ENCODE measurements around the gene ATF7.
A peak's percentile ranks its signal among the peaks of the same experiment; 100 is the strongest.

ATF7 gene

DNA sequence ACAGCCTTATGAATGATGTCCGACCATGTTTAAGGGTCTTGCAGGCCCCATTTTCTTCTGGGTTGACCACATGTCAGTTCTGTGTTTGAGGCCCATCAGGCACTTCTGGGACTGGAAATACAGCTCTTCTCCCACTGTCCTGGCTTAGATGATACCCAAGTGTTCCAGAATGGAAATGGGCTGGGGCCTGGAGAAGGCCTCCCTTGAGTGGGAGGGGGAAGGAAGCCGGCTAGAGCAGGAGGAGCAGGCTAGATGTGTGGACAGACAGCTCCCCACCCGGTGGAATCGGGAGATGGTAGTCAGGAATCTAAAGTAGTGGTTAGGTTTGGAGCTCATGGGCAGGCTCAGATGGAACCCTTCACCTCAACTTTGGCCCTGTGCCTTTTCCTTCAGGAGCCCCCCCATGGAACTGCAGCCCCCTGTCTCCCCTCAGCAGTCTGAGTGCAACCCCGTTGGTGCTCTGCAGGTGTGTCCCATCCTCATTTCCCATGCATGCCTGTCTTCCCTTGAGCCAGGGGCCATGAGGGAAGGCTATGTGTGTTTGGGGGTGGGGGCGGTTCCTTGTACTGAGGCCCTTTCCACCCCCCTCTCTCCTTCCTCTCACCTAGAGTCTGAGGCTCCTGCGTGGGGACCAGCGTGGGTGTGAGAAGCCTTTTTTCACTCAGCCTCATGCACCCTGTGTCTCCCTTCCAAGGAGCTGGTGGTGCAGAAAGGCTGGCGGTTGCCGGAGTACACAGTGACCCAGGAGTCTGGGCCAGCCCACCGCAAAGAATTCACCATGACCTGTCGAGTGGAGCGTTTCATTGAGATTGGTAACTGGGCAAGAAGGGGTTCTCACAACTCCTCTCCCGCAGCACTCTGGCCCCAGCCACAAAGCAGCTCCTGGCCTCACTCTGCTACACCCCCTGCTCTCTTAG lies 121.9 kb downstream of the ATF7 start:
- TF ChIP-seq, protein P1, sequence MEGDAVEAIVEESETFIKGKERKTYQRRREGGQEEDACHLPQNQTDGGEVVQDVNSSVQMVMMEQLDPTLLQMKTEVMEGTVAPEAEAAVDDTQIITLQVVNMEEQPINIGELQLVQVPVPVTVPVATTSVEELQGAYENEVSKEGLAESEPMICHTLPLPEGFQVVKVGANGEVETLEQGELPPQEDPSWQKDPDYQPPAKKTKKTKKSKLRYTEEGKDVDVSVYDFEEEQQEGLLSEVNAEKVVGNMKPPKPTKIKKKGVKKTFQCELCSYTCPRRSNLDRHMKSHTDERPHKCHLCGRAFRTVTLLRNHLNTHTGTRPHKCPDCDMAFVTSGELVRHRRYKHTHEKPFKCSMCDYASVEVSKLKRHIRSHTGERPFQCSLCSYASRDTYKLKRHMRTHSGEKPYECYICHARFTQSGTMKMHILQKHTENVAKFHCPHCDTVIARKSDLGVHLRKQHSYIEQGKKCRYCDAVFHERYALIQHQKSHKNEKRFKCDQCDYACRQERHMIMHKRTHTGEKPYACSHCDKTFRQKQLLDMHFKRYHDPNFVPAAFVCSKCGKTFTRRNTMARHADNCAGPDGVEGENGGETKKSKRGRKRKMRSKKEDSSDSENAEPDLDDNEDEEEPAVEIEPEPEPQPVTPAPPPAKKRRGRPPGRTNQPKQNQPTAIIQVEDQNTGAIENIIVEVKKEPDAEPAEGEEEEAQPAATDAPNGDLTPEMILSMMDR (IDR thresholded peaks at IDR 0.05; ENCODE audit: low read depth, low read length): no peak
- H3K9me3 ChIP-seq: no peaks in the 10 kb centered on the region
- no peaks in the 10 kb centered on the region for H3K27me3 ChIP-seq
- peaks cover 6% of the 10 kb centered on the region for H3K4me1 ChIP-seq
- H3K36me3 ChIP-seq: peaks cover 31% of the 10 kb centered on the region
- no peak overlapping the region for H3K4me3 ChIP-seq (ENCODE audit: low read depth, low read length)
- no peak for DNase-seq

GRCh38 chr12:53502983-53503728 lies 123.0 kb downstream of the ATF7 start:
- Histone ChIP-seq H3K27me3 (no peaks in the 10 kb centered on the region), H3K4me3 (ENCODE audit: low read depth, low read length) (peak overlapping the region; percentile 65), H3K36me3 (peaks cover 31% of the 10 kb centered on the region), H3K9me3 (no peaks in the 10 kb centered on the region), H3K4me1 (peaks cover 6% of the 10 kb centered on the region)
- TF ChIP-seq, protein P1 (IDR thresholded peaks at IDR 0.05; ENCODE audit: low read depth, low read length): no peak
- DNase-seq: no peak

- peak; percentile 55 for DNase-seq
- TF ChIP-seq, protein P1 (IDR thresholded peaks at IDR 0.05; ENCODE audit: low read depth, low read length): no peak
- Histone ChIP-seq H3K4me1 (peaks cover 6% of the 10 kb centered on the region), H3K9me3 (no peaks in the 10 kb centered on the region), H3K4me3 (ENCODE audit: low read depth, low read length) (peak overlapping the region; percentile 65), H3K36me3 (peaks cover 31% of the 10 kb centered on the region), H3K27me3 (no peaks in the 10 kb centered on the region)
These were observed 123.9 kb downstream of the ATF7 start for GRCh38 chr12:53502331-53502730.

DNA sequence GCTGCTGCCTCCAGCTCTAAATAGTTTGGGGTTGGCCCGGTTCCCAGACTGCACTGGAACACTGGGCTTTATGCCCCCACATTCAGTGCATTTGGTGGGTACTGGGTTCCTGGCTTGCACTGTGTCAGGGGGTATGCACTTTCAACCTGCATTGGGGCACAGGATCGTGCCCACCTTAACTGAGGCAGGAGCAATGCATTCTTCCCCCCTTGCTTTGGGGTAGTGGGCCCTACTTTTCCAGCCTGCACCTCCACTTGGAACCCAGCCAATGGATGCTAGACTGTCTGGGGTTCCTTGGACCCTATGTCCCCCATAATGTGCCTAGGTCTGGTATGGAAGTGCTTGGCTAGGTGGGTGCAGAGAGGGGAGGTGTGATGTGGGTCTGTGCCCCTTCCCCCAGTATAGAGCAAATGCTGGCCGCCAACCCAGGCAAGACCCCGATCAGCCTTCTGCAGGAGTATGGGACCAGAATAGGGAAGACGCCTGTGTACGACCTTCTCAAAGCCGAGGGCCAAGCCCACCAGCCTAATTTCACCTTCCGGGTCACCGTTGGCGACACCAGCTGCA lies 124.5 kb downstream of the ATF7 start:
- DNase-seq: no peak
- H3K36me3 ChIP-seq: peaks cover 28% of the 10 kb centered on the region

DNA sequence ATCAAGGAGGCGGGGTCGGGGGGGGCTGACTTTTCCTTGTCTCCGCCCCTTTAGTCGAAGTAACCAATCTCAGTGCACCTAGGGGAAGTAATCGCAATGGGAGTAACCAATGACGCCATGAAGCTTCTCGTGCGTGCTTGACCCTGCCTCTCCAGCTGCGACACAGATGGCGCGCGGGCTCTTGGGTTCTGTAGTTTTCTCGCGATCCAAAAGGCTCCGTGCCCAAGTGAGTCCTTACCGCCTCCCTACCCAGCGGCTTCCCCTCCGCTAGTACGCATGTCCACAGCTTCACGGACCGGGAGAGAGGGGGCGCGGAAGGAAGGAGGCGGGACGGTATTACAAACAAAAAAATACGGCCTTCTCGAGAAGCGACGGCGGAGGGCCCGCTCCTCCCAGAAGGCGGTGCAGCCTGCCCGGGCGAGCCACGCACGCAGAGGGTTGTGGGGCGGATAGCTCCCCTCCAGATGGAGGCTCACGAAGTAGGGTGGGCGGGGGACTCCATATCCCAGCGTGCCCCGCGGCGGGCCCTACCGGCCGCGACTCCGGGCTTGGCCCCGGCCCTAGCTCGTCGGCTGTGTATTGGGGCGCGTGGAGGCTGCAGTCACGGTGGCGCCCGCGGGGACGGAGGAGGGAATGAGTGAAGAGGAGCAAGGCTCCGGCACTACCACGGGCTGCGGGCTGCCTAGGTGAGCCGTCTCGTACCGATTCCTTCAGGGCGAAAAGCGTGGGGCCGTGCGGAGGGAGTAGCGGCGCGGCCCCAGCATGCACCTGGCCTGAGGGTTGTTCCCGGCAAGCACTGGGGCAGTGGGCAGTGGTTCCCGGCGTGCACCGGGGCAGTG lies 125.2 kb downstream of the ATF7 start, which contains the start of gene TARBP2:
TARBP2 (plus strand) TSS at position 508 of the 839 bp plus-strand sequence; CDS start at position 634, 126 bp downstream.
- no peaks in the 10 kb centered on the region for H3K27me3 ChIP-seq
- DNase-seq: peak; percentile 96
- H3K4me3 ChIP-seq (ENCODE audit: low read depth, low read length): peak within 1 kb of the TSS; percentile 65
- H3K9me3 ChIP-seq: no peaks in the 10 kb centered on the region
- H3K4me1 ChIP-seq: peaks cover 6% of the 10 kb centered on the region
- peaks cover 21% of the 10 kb centered on the region for H3K36me3 ChIP-seq
- TF ChIP-seq, protein P1 (IDR thresholded peaks at IDR 0.05; ENCODE audit: low read depth, low read length): no peak

More for the DNA sequence above, 124.5 kb downstream of the ATF7 start:
- TF ChIP-seq, protein P1 (IDR thresholded peaks at IDR 0.05; ENCODE audit: low read depth, low read length): no peak
- peaks cover 6% of the 10 kb centered on the region for H3K4me1 ChIP-seq
- H3K4me3 ChIP-seq (ENCODE audit: low read depth, low read length): peak overlapping the region; percentile 65
- no peaks in the 10 kb centered on the region for H3K27me3 ChIP-seq
- no peaks in the 10 kb centered on the region for H3K9me3 ChIP-seq
